NCI-H748 treated with DMSO at 0.1 percent for 48 hours (cell line): ENCODE measurements around the gene DNAJB2.
"Not testable (repeated sequence)": the region's sequence is repeated elsewhere in the genome, so short reads cannot be mapped to it uniquely, and the experiment has no call there.

Experiments
- DNase-seq: peaks from one replicate; lab custom pipeline; 2025; lab: John Stamatoyannopoulos, UW

The DNAJB2 gene

GRCh38 chr2:219300022-219300421, 20.9 kb downstream of the DNAJB2 start:
- DNase-seq = no peak

- DNase-seq = no peak
Measured at GRCh38 chr2:219302412-219302968, 23.3 kb downstream of the DNAJB2 start.

- DNase-seq = no peak
Measured at GRCh38 chr2:219304223-219304622, 25.1 kb downstream of the DNAJB2 start.

GRCh38 chr2:219306047-219306446, 26.9 kb downstream of the DNAJB2 start:
- DNase-seq = no peak

- DNase-seq = peak; percentile 26
Measured at GRCh38 chr2:219308142-219309101, 29.3 kb downstream of the DNAJB2 start.

GRCh38 chr2:219309278-219309677, 30.1 kb downstream of the DNAJB2 start, which contains the start of gene PTPRN:
TSS of gene PTPRN (minus strand) at chr2:219309401. CDS start at chr2:219309332, 69 bp downstream.
- DNase-seq = peak; percentile 63

GRCh38 chr2:219312683-219313263, 33.6 kb downstream of the DNAJB2 start:
- DNase-seq = not testable (repeated sequence)

- DNase-seq = no peak
Measured at GRCh38 chr2:219314804-219315468, 35.8 kb downstream of the DNAJB2 start.

GRCh38 chr2:219323434-219323833, 44.3 kb downstream of the DNAJB2 start:
- no peak for DNase-seq

GRCh38 chr2:219325136-219325535, 46.0 kb downstream of the DNAJB2 start:
- no peak for DNase-seq

GRCh38 chr2:219325657-219326315, 46.6 kb downstream of the DNAJB2 start:
- DNase-seq = no peak

GRCh38 chr2:219327719-219328118, 48.6 kb downstream of the DNAJB2 start:
- DNase-seq = no peak

GRCh38 chr2:219331560-219332213, 52.5 kb downstream of the DNAJB2 start:
- DNase-seq = no peak

GRCh38 chr2:219332542-219332941, 53.4 kb downstream of the DNAJB2 start, which contains the start of gene RESP18:
TSS of gene RESP18 (minus strand) at chr2:219332744.
- DNase-seq = no peak

- DNase-seq = no peak
Measured at GRCh38 chr2:219334076-219334475, 54.9 kb downstream of the DNAJB2 start.

GRCh38 chr2:219335373-219335786, 56.2 kb downstream of the DNAJB2 start:
- no peak for DNase-seq
